ENCODE measurements around the gene PRDM16.

The PRDM16 gene

GRCh38 chr1:3461934-3462275 lies 392.9 kb downstream of the PRDM16 start:
- no peak overlapping the region for H3K9ac ChIP-seq (ENCODE audit: low read depth, low read length)
- H3K4me1 ChIP-seq (ENCODE audit: control insufficient read depth, insufficient read depth, low read length), result peaks cover 4% of the 10 kb centered on the region
- no peak overlapping the region for H3K4me3 ChIP-seq (ENCODE audit: low read length)
- no peak overlapping the region for H3K4me2 ChIP-seq (ENCODE audit: low read length)
- peaks cover 54% of the 10 kb centered on the region for H3K27me3 ChIP-seq (ENCODE audit: control insufficient read depth, insufficient read depth, low read length)
- no peaks in the 10 kb centered on the region for H3K36me3 ChIP-seq (ENCODE audit: insufficient read depth, low read length)
- no peaks in the 10 kb centered on the region for H3K9me3 ChIP-seq (replicated peaks; ENCODE audit: low read length)

- no peak overlapping the region for H3K4me3 ChIP-seq (ENCODE audit: low read length)
- H3K4me1 ChIP-seq (ENCODE audit: control insufficient read depth, insufficient read depth, low read length), result peaks cover 4% of the 10 kb centered on the region
- peaks cover 53% of the 10 kb centered on the region for H3K27me3 ChIP-seq (ENCODE audit: control insufficient read depth, insufficient read depth, low read length)
- no peaks in the 10 kb centered on the region for H3K36me3 ChIP-seq (ENCODE audit: insufficient read depth, low read length)
- H3K4me2 ChIP-seq (ENCODE audit: low read length), result no peak overlapping the region
- H3K9me3 ChIP-seq (replicated peaks; ENCODE audit: low read length), result no peaks in the 10 kb centered on the region
- H3K9ac ChIP-seq (ENCODE audit: low read depth, low read length), result no peak overlapping the region
Observed at GRCh38 chr1:3462356-3463012, 393.5 kb downstream of the PRDM16 start.

- Histone ChIP-seq H3K4me3 (ENCODE audit: low read length) (no peak overlapping the region), H3K9me3 (replicated peaks; ENCODE audit: low read length) (no peaks in the 10 kb centered on the region), H3K4me1 (ENCODE audit: control insufficient read depth, insufficient read depth, low read length) (peaks cover 4% of the 10 kb centered on the region), H3K27me3 (ENCODE audit: control insufficient read depth, insufficient read depth, low read length) (peaks cover 50% of the 10 kb centered on the region), H3K9ac (ENCODE audit: low read depth, low read length) (no peak overlapping the region), H3K36me3 (ENCODE audit: insufficient read depth, low read length) (no peaks in the 10 kb centered on the region), H3K4me2 (ENCODE audit: low read length) (no peak overlapping the region)
Observed at GRCh38 chr1:3463013-3463385, 394.0 kb downstream of the PRDM16 start.

GRCh38 chr1:3463408-3463863 lies 394.4 kb downstream of the PRDM16 start:
- peaks cover 47% of the 10 kb centered on the region for H3K27me3 ChIP-seq (ENCODE audit: control insufficient read depth, insufficient read depth, low read length)
- H3K36me3 ChIP-seq (ENCODE audit: insufficient read depth, low read length), result no peaks in the 10 kb centered on the region
- H3K9ac ChIP-seq (ENCODE audit: low read depth, low read length), result no peak overlapping the region
- H3K4me2 ChIP-seq (ENCODE audit: low read length), result no peak overlapping the region
- H3K4me1 ChIP-seq (ENCODE audit: control insufficient read depth, insufficient read depth, low read length), result peaks cover 4% of the 10 kb centered on the region
- no peaks in the 10 kb centered on the region for H3K9me3 ChIP-seq (replicated peaks; ENCODE audit: low read length)
- H3K4me3 ChIP-seq (ENCODE audit: low read length), result no peak overlapping the region

GRCh38 chr1:3463891-3464648 lies 395.1 kb downstream of the PRDM16 start:
- Histone ChIP-seq H3K4me2 (ENCODE audit: low read length) (no peak overlapping the region), H3K9ac (ENCODE audit: low read depth, low read length) (no peak overlapping the region), H3K4me3 (ENCODE audit: low read length) (no peak overlapping the region), H3K27me3 (ENCODE audit: control insufficient read depth, insufficient read depth, low read length) (peaks cover 41% of the 10 kb centered on the region), H3K9me3 (replicated peaks; ENCODE audit: low read length) (no peaks in the 10 kb centered on the region), H3K36me3 (ENCODE audit: insufficient read depth, low read length) (no peaks in the 10 kb centered on the region), H3K4me1 (ENCODE audit: control insufficient read depth, insufficient read depth, low read length) (peaks cover 4% of the 10 kb centered on the region)

GRCh38 chr1:3464649-3465025 lies 395.6 kb downstream of the PRDM16 start:
- no peaks in the 10 kb centered on the region for H3K36me3 ChIP-seq (ENCODE audit: insufficient read depth, low read length)
- H3K4me3 ChIP-seq (ENCODE audit: low read length), result no peak overlapping the region
- no peak overlapping the region for H3K9ac ChIP-seq (ENCODE audit: low read depth, low read length)
- H3K4me2 ChIP-seq (ENCODE audit: low read length), result no peak overlapping the region
- H3K27me3 ChIP-seq (ENCODE audit: control insufficient read depth, insufficient read depth, low read length), result peaks cover 38% of the 10 kb centered on the region
- H3K4me1 ChIP-seq (ENCODE audit: control insufficient read depth, insufficient read depth, low read length), result peaks cover 4% of the 10 kb centered on the region
- no peaks in the 10 kb centered on the region for H3K9me3 ChIP-seq (replicated peaks; ENCODE audit: low read length)

GRCh38 chr1:3465091-3465934 lies 396.3 kb downstream of the PRDM16 start:
- H3K9me3 ChIP-seq (replicated peaks; ENCODE audit: low read length), result no peaks in the 10 kb centered on the region
- H3K4me2 ChIP-seq (ENCODE audit: low read length), result no peak overlapping the region
- no peak overlapping the region for H3K4me3 ChIP-seq (ENCODE audit: low read length)
- peaks cover 38% of the 10 kb centered on the region for H3K27me3 ChIP-seq (ENCODE audit: control insufficient read depth, insufficient read depth, low read length)
- H3K36me3 ChIP-seq (ENCODE audit: insufficient read depth, low read length), result no peaks in the 10 kb centered on the region
- no peak overlapping the region for H3K9ac ChIP-seq (ENCODE audit: low read depth, low read length)
- H3K4me1 ChIP-seq (ENCODE audit: control insufficient read depth, insufficient read depth, low read length), result peaks cover 4% of the 10 kb centered on the region

GRCh38 chr1:3465935-3466321 lies 396.9 kb downstream of the PRDM16 start:
- H3K4me1 ChIP-seq (ENCODE audit: control insufficient read depth, insufficient read depth, low read length), result peaks cover under 1% of the 10 kb centered on the region
- no peak overlapping the region for H3K4me2 ChIP-seq (ENCODE audit: low read length)
- peaks cover 38% of the 10 kb centered on the region for H3K27me3 ChIP-seq (ENCODE audit: control insufficient read depth, insufficient read depth, low read length)
- H3K36me3 ChIP-seq (ENCODE audit: insufficient read depth, low read length), result no peaks in the 10 kb centered on the region
- no peak overlapping the region for H3K9ac ChIP-seq (ENCODE audit: low read depth, low read length)
- no peak overlapping the region for H3K4me3 ChIP-seq (ENCODE audit: low read length)
- H3K9me3 ChIP-seq (replicated peaks; ENCODE audit: low read length), result no peaks in the 10 kb centered on the region

GRCh38 chr1:3466366-3467075 lies 397.5 kb downstream of the PRDM16 start:
- Histone ChIP-seq H3K9ac (ENCODE audit: low read depth, low read length) (no peak overlapping the region), H3K4me2 (ENCODE audit: low read length) (no peak overlapping the region), H3K36me3 (ENCODE audit: insufficient read depth, low read length) (no peaks in the 10 kb centered on the region), H3K4me1 (ENCODE audit: control insufficient read depth, insufficient read depth, low read length) (peaks cover 3% of the 10 kb centered on the region), H3K4me3 (ENCODE audit: low read length) (no peak overlapping the region), H3K9me3 (replicated peaks; ENCODE audit: low read length) (no peaks in the 10 kb centered on the region), H3K27me3 (ENCODE audit: control insufficient read depth, insufficient read depth, low read length) (peaks cover 34% of the 10 kb centered on the region)

- Histone ChIP-seq H3K27me3 (ENCODE audit: control insufficient read depth, insufficient read depth, low read length) (peaks cover 34% of the 10 kb centered on the region), H3K4me3 (ENCODE audit: low read length) (no peak overlapping the region), H3K4me2 (ENCODE audit: low read length) (no peak overlapping the region), H3K36me3 (ENCODE audit: insufficient read depth, low read length) (no peaks in the 10 kb centered on the region), H3K4me1 (ENCODE audit: control insufficient read depth, insufficient read depth, low read length) (peaks cover 8% of the 10 kb centered on the region), H3K9me3 (replicated peaks; ENCODE audit: low read length) (no peaks in the 10 kb centered on the region), H3K9ac (ENCODE audit: low read depth, low read length) (no peak overlapping the region)
Observed at GRCh38 chr1:3467096-3468036, 398.4 kb downstream of the PRDM16 start.

Measured in skeletal muscle satellite cell (primary cell).